Activated CD8-positive, alpha-beta memory T cell treated with anti-CD3 and anti-CD28 coated beads for 48 hours (primary cell): ENCODE results near the gene FAM13A.
"Not testable (repeated sequence)": the region's sequence is repeated elsewhere in the genome, so short reads cannot be mapped to it uniquely, and the experiment has no call there.

Experiments
- DNase-seq, 3 experiments: peaks; one replicate each; pipeline ENCODE4 v3.0.0-alpha.2; 2020; ENCODE audit warnings: low read depth in 2 of 3, low spot score in 2 of 3

The FAM13A gene

GRCh38 chr4:88908003-88908402 lies 149.0 kb downstream of the FAM13A start:
- DNase-seq: no peak

GRCh38 chr4:88907478-88907877 lies 149.5 kb downstream of the FAM13A start:
- no peak for DNase-seq

- not testable (repeated sequence) for DNase-seq
These were observed 152.7 kb downstream of the FAM13A start for GRCh38 chr4:88904240-88904639.

- DNase-seq: no peak
These were observed 156.6 kb downstream of the FAM13A start for GRCh38 chr4:88900432-88900831.

GRCh38 chr4:88897752-88898151 lies 159.2 kb downstream of the FAM13A start:
- no peak for DNase-seq

GRCh38 chr4:88897180-88897579 lies 159.8 kb downstream of the FAM13A start:
- DNase-seq: no peak

GRCh38 chr4:88893961-88894360 lies 163.0 kb downstream of the FAM13A start:
- no peak for DNase-seq

GRCh38 chr4:88892646-88893045 lies 164.3 kb downstream of the FAM13A start:
- no peak for DNase-seq

- DNase-seq: no peak
These were observed 165.3 kb downstream of the FAM13A start for GRCh38 chr4:88891636-88892035.

- not testable (repeated sequence) for DNase-seq
These were observed 169.6 kb downstream of the FAM13A start for GRCh38 chr4:88887409-88887808.

GRCh38 chr4:88881227-88881569 lies 175.8 kb downstream of the FAM13A start:
- DNase-seq: no peak

- no peak for DNase-seq
These were observed 176.3 kb downstream of the FAM13A start for GRCh38 chr4:88880501-88881226.

- no peak for DNase-seq
These were observed 177.0 kb downstream of the FAM13A start for GRCh38 chr4:88879991-88880390.

GRCh38 chr4:88878642-88879041 lies 178.3 kb downstream of the FAM13A start:
- no peak for DNase-seq

GRCh38 chr4:88870428-88870827 lies 186.6 kb downstream of the FAM13A start:
- DNase-seq: no peak

GRCh38 chr4:88868510-88868909 lies 188.5 kb downstream of the FAM13A start:
- DNase-seq: no peak

GRCh38 chr4:88866862-88867550 lies 190.0 kb downstream of the FAM13A start:
- DNase-seq: no peak

- DNase-seq: no peak
These were observed 191.5 kb downstream of the FAM13A start for GRCh38 chr4:88865466-88865865.

- DNase-seq: no peak
These were observed 191.9 kb downstream of the FAM13A start for GRCh38 chr4:88865046-88865445.

- DNase-seq: no peak
These were observed 196.4 kb downstream of the FAM13A start for GRCh38 chr4:88860586-88860985.

GRCh38 chr4:88859191-88859812 lies 197.7 kb downstream of the FAM13A start:
- DNase-seq: no peak

GRCh38 chr4:88858752-88859151 lies 198.2 kb downstream of the FAM13A start:
- no peak for DNase-seq
